Measurements from ENCODE around the gene FOXI1.
A peak's percentile ranks its signal among the peaks of the same experiment; 100 is the strongest.

FOXI1 gene

DNA sequence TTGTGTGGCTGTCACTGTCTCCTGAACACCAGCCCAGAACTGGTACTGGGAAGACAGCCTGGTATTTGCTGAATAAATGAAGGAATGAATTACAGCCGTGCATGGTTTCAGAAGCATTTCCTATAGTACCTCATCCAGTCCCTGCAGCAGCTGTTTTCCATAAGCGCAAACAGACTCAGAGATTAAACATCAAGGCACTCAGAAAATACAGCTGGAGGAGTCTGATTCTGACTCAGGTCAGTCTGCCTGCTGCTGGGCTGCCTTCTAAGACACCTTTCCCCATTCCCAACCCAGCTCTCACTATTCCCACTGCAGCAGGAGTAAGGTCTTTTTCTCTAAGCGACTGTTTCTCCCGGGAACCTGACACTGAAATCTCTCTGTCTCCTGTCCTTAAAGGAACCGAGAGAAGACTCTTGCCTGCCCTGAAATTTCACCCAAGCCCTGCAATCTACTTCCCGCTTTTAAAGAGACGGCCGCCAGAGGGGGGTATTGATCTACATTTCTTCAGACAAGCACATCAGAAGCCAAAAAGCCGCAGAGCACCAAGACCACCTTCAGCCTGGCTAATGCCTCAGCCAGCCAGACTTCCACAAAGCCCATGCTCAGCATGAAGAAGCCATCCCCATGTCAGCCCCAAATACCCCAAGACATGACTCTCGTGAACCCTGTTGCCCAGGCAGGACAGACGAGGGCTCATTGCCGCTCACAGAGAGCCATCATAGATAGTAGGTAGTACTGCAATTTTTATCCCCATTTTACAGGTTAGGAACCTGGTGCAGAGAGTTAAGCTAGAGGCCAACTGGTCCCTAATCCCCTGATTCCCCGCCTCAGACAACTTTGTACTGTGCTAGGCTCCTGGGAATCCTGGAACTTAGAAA is 5.4 kb upstream of the FOXI1 start:
- POLR2A ChIA-PET (ENCODE audit: low non-redundant PET) = no interaction called here
- H3K27ac ChIP-seq = no peak overlapping the region
- peak; percentile 69 for DNase-seq (ENCODE audit: low spot score)
- CTCF ChIA-PET = interaction anchor here (0.5 to 3.7 kb wide), 17 partner anchors 10 to 851 kb away, joined by 3 to 43 read pairs (median 4); no protein-coding TSS in a partner anchor
- TF ChIP-seq, protein P1, sequence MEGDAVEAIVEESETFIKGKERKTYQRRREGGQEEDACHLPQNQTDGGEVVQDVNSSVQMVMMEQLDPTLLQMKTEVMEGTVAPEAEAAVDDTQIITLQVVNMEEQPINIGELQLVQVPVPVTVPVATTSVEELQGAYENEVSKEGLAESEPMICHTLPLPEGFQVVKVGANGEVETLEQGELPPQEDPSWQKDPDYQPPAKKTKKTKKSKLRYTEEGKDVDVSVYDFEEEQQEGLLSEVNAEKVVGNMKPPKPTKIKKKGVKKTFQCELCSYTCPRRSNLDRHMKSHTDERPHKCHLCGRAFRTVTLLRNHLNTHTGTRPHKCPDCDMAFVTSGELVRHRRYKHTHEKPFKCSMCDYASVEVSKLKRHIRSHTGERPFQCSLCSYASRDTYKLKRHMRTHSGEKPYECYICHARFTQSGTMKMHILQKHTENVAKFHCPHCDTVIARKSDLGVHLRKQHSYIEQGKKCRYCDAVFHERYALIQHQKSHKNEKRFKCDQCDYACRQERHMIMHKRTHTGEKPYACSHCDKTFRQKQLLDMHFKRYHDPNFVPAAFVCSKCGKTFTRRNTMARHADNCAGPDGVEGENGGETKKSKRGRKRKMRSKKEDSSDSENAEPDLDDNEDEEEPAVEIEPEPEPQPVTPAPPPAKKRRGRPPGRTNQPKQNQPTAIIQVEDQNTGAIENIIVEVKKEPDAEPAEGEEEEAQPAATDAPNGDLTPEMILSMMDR (conservative IDR thresholded peaks at IDR 0.05; ENCODE audit: low read depth) = peak; percentile 70

DNA sequence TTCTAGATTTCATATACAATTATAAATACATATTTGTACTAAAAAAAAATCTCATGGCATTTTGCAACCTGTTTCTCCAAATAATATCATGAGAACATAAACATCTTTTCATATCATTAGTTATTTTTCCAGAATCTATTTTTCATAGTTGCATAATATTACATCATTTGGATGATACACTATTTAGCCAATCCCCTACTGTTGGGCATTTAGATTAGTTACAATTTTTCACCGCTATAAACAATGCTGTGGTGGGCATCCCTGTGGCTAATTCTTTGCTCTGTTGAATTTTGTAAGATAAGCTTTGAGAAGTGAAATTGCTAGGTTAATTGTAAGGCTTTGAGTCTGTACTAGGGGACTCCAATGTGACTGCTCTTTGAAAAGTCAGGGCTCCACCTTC is 2.2 kb upstream of the FOXI1 start:
- POLR2A ChIA-PET (ENCODE audit: low non-redundant PET) = no interaction called here
- TF ChIP-seq, protein P1 (conservative IDR thresholded peaks at IDR 0.05; ENCODE audit: low read depth) = no peak
- H3K27ac ChIP-seq = no peak overlapping the region
- no peak for DNase-seq (ENCODE audit: low spot score)
- CTCF ChIA-PET = interaction anchor here (0.5 to 1.7 kb wide), 4 partner anchors 15 to 196 kb away, joined by 3 to 7 read pairs (median 4); no protein-coding TSS in a partner anchor

GRCh38 chr5:170104299-170104698 is 1.4 kb upstream of the FOXI1 start:
- ChIA-PET POLR2A (ENCODE audit: low non-redundant PET) (no interaction called here), CTCF (interaction anchor here (0.7 to 1.7 kb wide), 2 partner anchors 33 to 80 kb away, joined by 5 to 7 read pairs; no protein-coding TSS in a partner anchor)
- TF ChIP-seq, protein P1 (conservative IDR thresholded peaks at IDR 0.05; ENCODE audit: low read depth) = no peak
- H3K27ac ChIP-seq = no peak overlapping the region
- no peak for DNase-seq (ENCODE audit: low spot score)

- TF ChIP-seq, protein P1 (conservative IDR thresholded peaks at IDR 0.05; ENCODE audit: low read depth) = no peak
- H3K27ac ChIP-seq = no peak overlapping the region
- ChIA-PET CTCF (interaction anchor here (0.7 to 1.7 kb wide), 2 partner anchors 34 to 79 kb away, joined by 5 to 7 read pairs; no protein-coding TSS in a partner anchor), POLR2A (ENCODE audit: low non-redundant PET) (no interaction called here)
- DNase-seq (ENCODE audit: low spot score) = no peak
Measured at GRCh38 chr5:170104710-170105109, 987 bp upstream of the FOXI1 start.

- no peak overlapping the region for H3K27ac ChIP-seq
- TF ChIP-seq, protein P1 (conservative IDR thresholded peaks at IDR 0.05; ENCODE audit: low read depth) = no peak
- ChIA-PET CTCF (interaction anchor here (2.5 kb wide), 1 partner anchor 76 kb away, joined by 12 read pairs; no protein-coding TSS in a partner anchor), POLR2A (ENCODE audit: low non-redundant PET) (no interaction called here)
- DNase-seq (ENCODE audit: low spot score) = no peak
Measured at GRCh38 chr5:170107674-170108073, 2.0 kb downstream of the FOXI1 start.

GRCh38 chr5:170108266-170108785 is 2.6 kb downstream of the FOXI1 start:
- no peak for DNase-seq (ENCODE audit: low spot score)
- H3K27ac ChIP-seq = no peak overlapping the region
- TF ChIP-seq, protein P1 (conservative IDR thresholded peaks at IDR 0.05; ENCODE audit: low read depth) = no peak
- ChIA-PET POLR2A (ENCODE audit: low non-redundant PET) (no interaction called here), CTCF (interaction anchor here (2.5 kb wide), 1 partner anchor 76 kb away, joined by 12 read pairs; no protein-coding TSS in a partner anchor)

Measured in RWPE1 (cell line).